ENCODE results near the gene LRR1. TPM values are rescaled to one million over a fixed set of nuclear protein-coding genes. Genes with fewer than 3 reads are reported as not detected.

The LRR1 gene
- total and polyA plus RNA-seq, 3 donors from 2014 or later, result 23.8 to 85.7 (median 35.8) TPM

DNA sequence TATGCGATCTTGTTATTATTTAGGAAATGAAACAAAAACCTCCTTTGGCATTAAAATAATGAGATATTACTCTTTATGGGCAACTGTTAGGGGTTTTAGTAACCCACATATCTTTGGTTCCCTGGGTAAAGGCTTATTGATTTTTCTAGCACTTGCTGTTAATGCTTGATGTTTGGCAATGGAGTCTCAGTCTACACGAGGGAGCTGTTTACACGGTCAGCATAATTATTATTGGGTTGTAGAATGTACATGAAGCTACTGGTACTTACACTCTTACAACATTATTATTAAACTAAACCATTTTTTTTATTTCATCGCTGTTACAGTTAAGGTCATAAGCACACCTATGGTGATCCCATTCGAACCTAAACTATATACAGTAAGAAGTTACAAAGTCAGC lies 24.7 kb upstream of the LRR1 start:
- no peak for DNase-seq
- TF ChIP-seq POLR2A (IDR thresholded peaks at IDR 0.05) (no peak), CTCF (IDR thresholded peaks at IDR 0.05) (no peak)
- intact Hi-C loops (cut with DNase I; ENCODE audit: low total_unique reads), result no loop called here
- H3K36me3 ChIP-seq (ENCODE audit: low read depth, missing control alignments), result no peaks in the 10 kb centered on the region
- no peaks in the 10 kb centered on the region for H3K4me1 ChIP-seq
- no peak overlapping the region for H3K27ac ChIP-seq
- no peak overlapping the region for H3K4me3 ChIP-seq
- 88 to 89% methylated on average over 5 of the region's 5 CpGs for WGBS, 2 donors
- no peaks in the 10 kb centered on the region for H3K27me3 ChIP-seq
- no peaks in the 10 kb centered on the region for H3K9me3 ChIP-seq

GRCh38 chr14:49578141-49578540 lies 20.6 kb upstream of the LRR1 start:
- Histone ChIP-seq H3K4me3 (no peak overlapping the region), H3K27me3 (no peaks in the 10 kb centered on the region), H3K9me3 (no peaks in the 10 kb centered on the region), H3K4me1 (no peaks in the 10 kb centered on the region), H3K27ac (no peak overlapping the region), H3K36me3 (ENCODE audit: low read depth, missing control alignments) (no peaks in the 10 kb centered on the region)
- DNase-seq, result no peak
- no peak for TF ChIP-seq POLR2A (IDR thresholded peaks at IDR 0.05)
- TF ChIP-seq CTCF (IDR thresholded peaks at IDR 0.05), result no peak
- intact Hi-C loops (cut with DNase I; ENCODE audit: low total_unique reads), result no loop called here
- 94 to 100% methylated on average over 1 of the region's 1 CpG for WGBS, 2 donors

DNA sequence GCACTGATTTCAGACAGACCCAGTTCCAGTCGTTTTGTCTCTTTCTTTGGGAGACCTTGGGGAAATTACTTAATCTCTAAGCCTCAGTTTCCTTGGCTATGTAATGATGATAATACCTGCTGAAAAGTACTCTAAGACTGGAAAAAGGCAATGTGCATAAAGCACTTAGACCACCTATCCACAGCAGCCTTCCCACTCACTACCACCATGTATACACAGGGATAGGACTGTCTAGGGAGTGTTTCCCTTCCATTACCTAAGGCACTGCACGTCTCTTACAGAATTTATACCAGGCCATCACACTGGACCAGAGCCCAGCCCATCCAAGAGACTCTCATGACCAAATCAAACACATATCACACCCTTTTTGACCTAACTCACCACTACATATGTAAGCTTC lies 18.9 kb upstream of the LRR1 start:
- H3K27ac ChIP-seq, result no peak overlapping the region
- intact Hi-C loops (cut with DNase I; ENCODE audit: low total_unique reads), result no loop called here
- no peak overlapping the region for H3K4me3 ChIP-seq
- H3K4me1 ChIP-seq, result peaks cover 10% of the 10 kb centered on the region
- 76 to 79% methylated on average over 2 of the region's 2 CpGs for WGBS, 2 donors
- H3K27me3 ChIP-seq, result no peaks in the 10 kb centered on the region
- no peak for TF ChIP-seq POLR2A (IDR thresholded peaks at IDR 0.05)
- no peak for TF ChIP-seq CTCF (IDR thresholded peaks at IDR 0.05)
- no peak for DNase-seq
- no peaks in the 10 kb centered on the region for H3K36me3 ChIP-seq (ENCODE audit: low read depth, missing control alignments)
- no peaks in the 10 kb centered on the region for H3K9me3 ChIP-seq

- peaks cover 10% of the 10 kb centered on the region for H3K4me1 ChIP-seq
- no peaks in the 10 kb centered on the region for H3K9me3 ChIP-seq
- no peaks in the 10 kb centered on the region for H3K27me3 ChIP-seq
- H3K27ac ChIP-seq, result no peak overlapping the region
- 68 to 75% methylated on average over 9 of the region's 9 CpGs for WGBS, 2 donors
- TF ChIP-seq CTCF (IDR thresholded peaks at IDR 0.05) (no peak), POLR2A (IDR thresholded peaks at IDR 0.05) (no peak)
- DNase-seq, result no peak
- intact Hi-C loops (cut with DNase I; ENCODE audit: low total_unique reads), result no loop called here
- no peaks in the 10 kb centered on the region for H3K36me3 ChIP-seq (ENCODE audit: low read depth, missing control alignments)
- no peak overlapping the region for H3K4me3 ChIP-seq
Measured at GRCh38 chr14:49581209-49582112, 17.3 kb upstream of the LRR1 start.
